Mesothelial cell of epicardium (in vitro differentiated cells): ENCODE measurements around the gene HOXA13. TPM values are rescaled to one million over a fixed set of nuclear protein-coding genes. Genes with fewer than 3 reads are reported as not detected.
A peak's percentile ranks its signal among the peaks of the same experiment; 100 is the strongest.

Experiments used
- DNase-seq, 2 experiments: peaks; one replicate each; pipeline ENCODE4 v3.0.0; 2021; ENCODE audit warnings: low spot score in 2 of 2; ENCODE audit not compliant: unreplicated experiment in 2 of 2
- H3K27ac Mint-ChIP-seq: 2 replicates; pipeline ENCODE4 v1.8.0; 2021; ENCODE audit warnings: mixed read lengths
- H3K27me3 Mint-ChIP-seq: 2 replicates; pipeline ENCODE4 v1.8.0; 2021; ENCODE audit warnings: low read depth, mixed read lengths
- H3K36me3 Mint-ChIP-seq: 2 replicates; pipeline ENCODE4 v1.8.0; 2021; ENCODE audit warnings: mixed read lengths
- H3K4me1 Mint-ChIP-seq: 2 replicates; pipeline ENCODE4 v1.8.0; 2021; ENCODE audit warnings: mixed read lengths
- H3K4me3 Mint-ChIP-seq: 2 replicates; pipeline ENCODE4 v1.8.0; 2021; ENCODE audit warnings: mild to moderate bottlenecking, moderate library complexity, mixed read lengths
- H3K9me3 Mint-ChIP-seq: 2 replicates; pipeline ENCODE4 v1.8.0; 2021; ENCODE audit warnings: mixed read lengths
- total RNA-seq: library from RNA; stranded (reverse); gene quantifications from 3 replicates; pipeline ENCODE4 v1.2.1, GENCODE V29; 2021
- TF ChIP-seq, protein P1 (sequence below): fragments of 200-600 bp; sonication (generic); IDR thresholded peaks from one replicate; pipeline ENCODE4 v1.5.0; 2021; ENCODE audit warnings: antibody characterized with exemption; ENCODE audit not compliant: unreplicated experiment

HOXA13 gene
- total RNA-seq, 1 donor from 2014 or later, result 7.7 TPM

DNA sequence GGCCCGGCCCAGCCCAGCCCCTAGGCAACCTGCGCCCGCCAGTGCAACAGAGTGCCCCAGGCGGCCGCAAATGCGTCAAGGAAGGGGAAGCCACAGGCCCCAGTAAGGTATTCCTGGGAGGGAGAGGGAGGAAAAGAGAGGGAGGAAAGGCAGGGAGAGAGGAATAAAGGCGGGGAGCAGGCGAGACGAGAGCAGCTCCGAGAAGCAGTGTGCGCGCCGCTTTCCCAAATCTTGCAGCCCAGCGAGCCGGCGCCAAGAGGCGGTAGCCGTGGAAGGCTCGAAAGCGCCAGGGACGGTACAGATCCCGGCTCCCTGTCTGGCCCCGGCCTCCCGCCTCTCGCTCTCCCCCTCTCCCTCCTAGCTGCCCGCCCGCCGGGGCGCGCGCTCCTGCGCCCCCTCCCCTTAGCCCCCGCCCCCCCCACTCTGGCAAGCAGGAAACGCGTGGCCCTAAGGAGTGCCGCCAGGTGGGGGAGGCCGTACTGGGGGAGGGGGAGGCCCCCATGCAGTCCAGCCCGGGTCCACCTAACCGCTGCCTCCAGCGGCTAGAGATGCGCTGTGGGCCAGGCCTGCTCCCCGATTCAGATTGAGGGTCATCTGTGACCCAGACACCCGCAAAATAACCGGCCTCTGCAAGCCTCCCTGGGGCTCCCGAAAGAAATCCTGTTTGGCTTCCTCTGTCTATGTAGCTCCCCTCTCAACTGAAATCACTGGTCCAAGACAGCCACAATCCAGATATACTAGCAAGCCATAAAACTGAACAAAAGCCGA, 30.0 kb downstream of the HOXA13 start:
- Mint-ChIP-seq H3K27ac (peak overlapping the region; percentile 92), H3K36me3 (no peaks in the 10 kb centered on the region), H3K4me1 (peaks cover 39% of the 10 kb centered on the region), H3K27me3 (peaks cover 88% of the 10 kb centered on the region), H3K4me3 (peak overlapping the region; percentile 71), H3K9me3 (no peaks in the 10 kb centered on the region)
- TF ChIP-seq, protein P1, sequence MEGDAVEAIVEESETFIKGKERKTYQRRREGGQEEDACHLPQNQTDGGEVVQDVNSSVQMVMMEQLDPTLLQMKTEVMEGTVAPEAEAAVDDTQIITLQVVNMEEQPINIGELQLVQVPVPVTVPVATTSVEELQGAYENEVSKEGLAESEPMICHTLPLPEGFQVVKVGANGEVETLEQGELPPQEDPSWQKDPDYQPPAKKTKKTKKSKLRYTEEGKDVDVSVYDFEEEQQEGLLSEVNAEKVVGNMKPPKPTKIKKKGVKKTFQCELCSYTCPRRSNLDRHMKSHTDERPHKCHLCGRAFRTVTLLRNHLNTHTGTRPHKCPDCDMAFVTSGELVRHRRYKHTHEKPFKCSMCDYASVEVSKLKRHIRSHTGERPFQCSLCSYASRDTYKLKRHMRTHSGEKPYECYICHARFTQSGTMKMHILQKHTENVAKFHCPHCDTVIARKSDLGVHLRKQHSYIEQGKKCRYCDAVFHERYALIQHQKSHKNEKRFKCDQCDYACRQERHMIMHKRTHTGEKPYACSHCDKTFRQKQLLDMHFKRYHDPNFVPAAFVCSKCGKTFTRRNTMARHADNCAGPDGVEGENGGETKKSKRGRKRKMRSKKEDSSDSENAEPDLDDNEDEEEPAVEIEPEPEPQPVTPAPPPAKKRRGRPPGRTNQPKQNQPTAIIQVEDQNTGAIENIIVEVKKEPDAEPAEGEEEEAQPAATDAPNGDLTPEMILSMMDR, result no peak
- no peak for DNase-seq

DNA sequence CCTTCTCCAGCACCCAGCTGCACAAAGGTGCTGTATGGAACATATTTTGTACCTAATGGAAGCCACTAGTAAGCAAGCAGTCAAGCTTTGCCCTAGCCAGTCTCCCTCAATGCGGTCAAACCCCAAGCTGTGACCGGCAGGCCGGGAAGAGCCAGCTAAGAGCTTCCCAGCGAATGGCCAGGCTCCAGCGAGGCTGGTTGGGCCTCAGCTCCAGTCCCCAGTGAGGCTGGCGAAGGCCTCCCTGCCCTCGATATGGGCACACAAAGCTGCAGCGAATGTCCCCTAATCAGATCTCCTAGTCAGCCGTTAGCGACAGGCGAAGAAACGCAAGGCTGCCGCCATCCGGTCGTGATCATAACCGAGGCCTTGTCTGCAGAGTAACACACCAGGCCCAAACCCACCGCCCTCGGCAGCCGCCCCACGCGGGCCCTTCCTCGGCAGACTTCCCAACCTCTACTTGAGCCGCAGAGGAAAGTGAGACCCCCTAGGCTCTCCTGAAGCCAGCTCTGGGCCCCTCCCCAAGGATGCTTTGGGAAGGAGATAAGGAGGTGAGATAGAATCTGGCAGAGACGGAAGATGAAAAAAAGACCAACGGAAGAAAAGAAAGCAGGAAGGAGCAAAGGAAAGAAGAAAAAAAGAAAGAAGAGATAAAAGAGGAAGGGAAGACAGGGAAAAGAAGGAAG, 31.5 kb downstream of the HOXA13 start:
- no peak for DNase-seq
- Mint-ChIP-seq H3K27ac (peak overlapping the region; percentile 94), H3K27me3 (peaks cover 93% of the 10 kb centered on the region), H3K9me3 (no peaks in the 10 kb centered on the region), H3K4me1 (peaks cover 44% of the 10 kb centered on the region), H3K4me3 (peak overlapping the region; percentile 65), H3K36me3 (peaks cover 1% of the 10 kb centered on the region)
- TF ChIP-seq, protein P1, result no peak

DNA sequence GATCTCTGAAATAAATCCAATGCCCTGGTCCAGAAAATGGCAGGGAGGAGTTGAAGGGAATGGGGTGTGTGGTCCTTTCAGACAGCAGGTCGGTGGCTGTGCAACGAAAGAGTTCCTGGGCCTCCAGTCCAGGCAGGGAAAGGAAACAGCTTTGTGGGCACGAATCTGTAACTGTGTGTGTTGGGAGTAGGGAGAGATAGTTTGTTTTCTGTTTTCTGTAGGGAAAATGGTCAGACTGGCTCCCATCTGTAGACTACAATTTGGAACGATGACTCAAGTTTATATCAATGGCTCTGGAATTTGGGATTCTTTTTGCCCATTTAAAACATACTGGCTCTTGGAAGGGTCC, 32.0 kb downstream of the HOXA13 start:
- H3K36me3 Mint-ChIP-seq, result peaks cover 1% of the 10 kb centered on the region
- H3K27me3 Mint-ChIP-seq, result peaks cover 95% of the 10 kb centered on the region
- no peak for DNase-seq
- H3K27ac Mint-ChIP-seq, result peak overlapping the region; percentile 94
- peak overlapping the region; percentile 65 for H3K4me3 Mint-ChIP-seq
- H3K4me1 Mint-ChIP-seq, result peaks cover 46% of the 10 kb centered on the region
- TF ChIP-seq, protein P1, result no peak
- no peaks in the 10 kb centered on the region for H3K9me3 Mint-ChIP-seq

DNA sequence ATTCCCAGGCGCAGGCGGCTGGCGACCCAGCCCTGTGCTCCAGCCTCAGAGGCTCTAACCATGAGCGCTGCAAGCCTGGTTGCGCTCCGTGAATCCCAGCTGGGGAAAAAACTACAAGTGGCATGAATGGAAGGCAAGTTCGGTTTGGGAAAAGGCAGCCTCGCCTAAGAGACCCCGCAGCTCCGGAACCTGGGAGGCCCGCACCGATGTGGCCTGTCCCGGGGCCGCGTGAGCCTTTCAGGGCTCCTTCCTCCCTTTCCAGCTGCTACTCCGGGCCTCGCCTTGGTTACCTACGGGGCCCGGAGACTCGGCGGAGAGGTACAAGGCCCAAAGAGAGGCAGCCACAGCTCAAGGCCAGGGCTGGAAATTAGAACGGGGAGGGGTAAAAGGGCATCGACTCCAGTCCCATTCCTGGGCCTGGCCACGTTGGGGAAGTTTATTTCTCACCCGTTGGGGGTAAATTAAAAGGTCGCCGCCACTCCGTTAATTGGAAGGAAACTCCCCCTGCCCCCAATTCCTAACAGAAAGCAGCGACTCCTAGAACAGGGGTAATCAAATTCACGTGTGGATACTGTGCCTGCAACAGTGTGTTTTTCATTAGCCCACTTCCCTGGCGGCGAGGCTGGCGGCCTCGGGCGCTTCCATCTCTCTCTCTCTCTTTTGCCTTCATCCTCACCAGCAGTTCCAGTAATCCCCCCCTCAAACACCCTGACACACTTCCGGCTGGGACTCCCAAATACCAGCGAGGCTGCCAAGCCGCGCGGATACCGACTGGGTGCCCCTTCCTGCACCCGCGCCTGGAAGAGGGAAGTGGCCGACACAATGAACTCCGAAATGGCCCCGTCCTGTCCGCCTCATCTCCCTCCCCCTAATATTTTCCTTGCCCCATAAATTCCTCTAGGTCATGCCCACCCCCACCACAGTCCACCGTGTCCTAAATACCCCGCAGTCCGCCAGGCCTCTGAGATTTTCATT, 33.1 kb downstream of the HOXA13 start:
- peak overlapping the region; percentile 94 for H3K27ac Mint-ChIP-seq
- H3K4me3 Mint-ChIP-seq, result peak overlapping the region; percentile 65
- H3K27me3 Mint-ChIP-seq, result peaks cover 97% of the 10 kb centered on the region
- no peak for DNase-seq
- TF ChIP-seq, protein P1, result no peak
- peaks cover 1% of the 10 kb centered on the region for H3K36me3 Mint-ChIP-seq
- H3K4me1 Mint-ChIP-seq, result peaks cover 44% of the 10 kb centered on the region
- H3K9me3 Mint-ChIP-seq, result no peaks in the 10 kb centered on the region

DNA sequence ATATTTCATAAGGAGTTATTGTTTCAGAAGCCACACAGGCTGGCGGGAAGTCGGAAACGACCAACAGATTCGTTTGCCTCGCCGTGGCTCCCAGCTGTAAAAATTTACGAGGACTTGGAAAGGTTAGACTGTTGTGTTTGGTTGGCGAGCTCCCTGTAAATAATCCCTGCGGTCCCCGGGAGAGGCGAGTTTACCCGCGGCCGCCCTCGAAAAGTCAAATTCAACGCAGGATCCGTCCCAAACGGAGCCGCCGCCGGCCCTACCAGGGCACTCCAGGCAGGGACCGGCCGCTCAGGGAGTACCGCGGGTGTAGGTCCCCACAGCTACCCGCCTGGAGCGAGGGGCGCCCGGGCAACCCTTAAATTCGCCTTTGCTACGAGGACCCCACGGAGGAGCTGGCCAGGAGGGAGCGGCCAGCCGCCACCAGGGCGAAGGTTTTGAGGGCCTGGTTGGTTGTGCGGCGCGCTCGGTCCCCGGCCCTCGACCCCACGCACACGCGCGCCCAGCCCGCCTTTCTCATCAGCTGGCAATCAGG, 33.8 kb downstream of the HOXA13 start:
- peak overlapping the region; percentile 65 for H3K4me3 Mint-ChIP-seq
- peaks cover 45% of the 10 kb centered on the region for H3K4me1 Mint-ChIP-seq
- TF ChIP-seq, protein P1, result no peak
- no peaks in the 10 kb centered on the region for H3K9me3 Mint-ChIP-seq
- no peak for DNase-seq
- peaks cover 1% of the 10 kb centered on the region for H3K36me3 Mint-ChIP-seq
- H3K27ac Mint-ChIP-seq, result peak overlapping the region; percentile 97
- H3K27me3 Mint-ChIP-seq, result peaks cover 93% of the 10 kb centered on the region
